ENCODE results near the gene AGRN.

The AGRN gene

DNA sequence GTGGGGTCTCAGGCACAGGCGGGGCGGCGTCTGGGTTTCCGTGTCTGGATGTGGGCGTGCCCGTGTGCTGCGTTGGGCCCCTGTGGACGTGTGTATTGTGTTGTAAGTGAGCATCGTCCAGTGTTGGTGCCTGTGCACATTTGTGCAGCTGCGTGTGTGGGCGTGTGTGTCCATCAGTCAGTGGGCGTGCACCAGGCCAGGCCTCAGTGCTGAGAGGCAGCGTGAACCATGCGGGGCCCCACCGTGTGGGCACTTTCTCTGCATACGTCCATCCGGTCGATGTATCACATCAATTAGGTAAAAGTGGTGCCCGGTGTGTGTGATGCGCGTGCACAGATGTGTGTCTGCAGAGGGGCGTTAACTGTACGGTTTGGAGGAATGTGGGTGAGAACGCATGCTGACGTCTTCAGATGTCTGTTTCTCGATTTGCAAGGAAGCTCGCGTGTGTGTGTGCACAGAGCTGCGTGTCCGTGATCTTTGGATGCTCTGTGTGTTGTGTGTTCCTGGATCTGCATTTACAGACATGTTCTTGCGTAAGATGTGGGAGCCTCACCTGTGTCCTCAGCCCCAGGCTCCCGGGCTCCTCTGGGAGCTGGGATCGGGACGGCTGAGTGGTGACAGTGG lies 24.6 kb downstream of the AGRN start (continued):
- TF ChIP-seq BACH2 (CRISPR knock-in tag; IDR thresholded peaks at IDR 0.05; ENCODE audit: borderline replicate concordance) (no peak), CSRNP3 (CRISPR knock-in tag; IDR thresholded peaks at IDR 0.05) (no peak), ZFP3 (CRISPR knock-in tag; IDR thresholded peaks at IDR 0.05) (no peak), PPARA (CRISPR knock-in tag; IDR thresholded peaks at IDR 0.05; ENCODE audit: borderline replicate concordance) (no peak), RARB (CRISPR knock-in tag; IDR thresholded peaks at IDR 0.05) (no peak)

DNA sequence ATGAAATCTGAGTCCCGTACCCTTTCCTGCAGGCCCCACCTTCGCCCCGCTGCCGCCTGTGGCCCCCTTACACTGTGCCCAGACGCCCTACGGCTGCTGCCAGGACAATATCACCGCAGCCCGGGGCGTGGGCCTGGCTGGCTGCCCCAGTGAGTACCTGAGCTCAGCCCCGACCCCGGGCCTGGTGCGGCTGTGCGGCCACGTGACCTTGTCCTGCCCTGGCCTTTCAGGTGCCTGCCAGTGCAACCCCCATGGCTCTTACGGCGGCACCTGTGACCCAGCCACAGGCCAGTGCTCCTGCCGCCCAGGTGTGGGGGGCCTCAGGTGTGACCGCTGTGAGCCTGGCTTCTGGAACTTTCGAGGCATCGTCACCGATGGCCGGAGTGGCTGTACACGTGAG lies 25.2 kb downstream of the AGRN start:
- ATAC-seq: no peak
- TF ChIP-seq PPARA (CRISPR knock-in tag; IDR thresholded peaks at IDR 0.05; ENCODE audit: borderline replicate concordance) (no peak), ARNTL (CRISPR knock-in tag; IDR thresholded peaks at IDR 0.05; ENCODE audit: borderline replicate concordance, low read depth) (no peak), POU6F1 (CRISPR knock-in tag; IDR thresholded peaks at IDR 0.05; ENCODE audit: borderline replicate concordance, low read depth) (no peak), RARB (CRISPR knock-in tag; IDR thresholded peaks at IDR 0.05) (no peak), ZNF70 (CRISPR knock-in tag; IDR thresholded peaks at IDR 0.05) (no peak), CSRNP3 (CRISPR knock-in tag; IDR thresholded peaks at IDR 0.05) (no peak), ZC3H10 (CRISPR knock-in tag; IDR thresholded peaks at IDR 0.05) (no peak), BACH2 (CRISPR knock-in tag; IDR thresholded peaks at IDR 0.05; ENCODE audit: borderline replicate concordance) (no peak), GLIS3 (CRISPR knock-in tag; IDR thresholded peaks at IDR 0.05) (no peak), CSDC2 (CRISPR knock-in tag; IDR thresholded peaks at IDR 0.05) (no peak), ZFP30 (CRISPR knock-in tag; IDR thresholded peaks at IDR 0.05) (no peak), SNAI2 (CRISPR knock-in tag; IDR thresholded peaks at IDR 0.05) (no peak)
- TF ChIP-seq, protein P1, sequence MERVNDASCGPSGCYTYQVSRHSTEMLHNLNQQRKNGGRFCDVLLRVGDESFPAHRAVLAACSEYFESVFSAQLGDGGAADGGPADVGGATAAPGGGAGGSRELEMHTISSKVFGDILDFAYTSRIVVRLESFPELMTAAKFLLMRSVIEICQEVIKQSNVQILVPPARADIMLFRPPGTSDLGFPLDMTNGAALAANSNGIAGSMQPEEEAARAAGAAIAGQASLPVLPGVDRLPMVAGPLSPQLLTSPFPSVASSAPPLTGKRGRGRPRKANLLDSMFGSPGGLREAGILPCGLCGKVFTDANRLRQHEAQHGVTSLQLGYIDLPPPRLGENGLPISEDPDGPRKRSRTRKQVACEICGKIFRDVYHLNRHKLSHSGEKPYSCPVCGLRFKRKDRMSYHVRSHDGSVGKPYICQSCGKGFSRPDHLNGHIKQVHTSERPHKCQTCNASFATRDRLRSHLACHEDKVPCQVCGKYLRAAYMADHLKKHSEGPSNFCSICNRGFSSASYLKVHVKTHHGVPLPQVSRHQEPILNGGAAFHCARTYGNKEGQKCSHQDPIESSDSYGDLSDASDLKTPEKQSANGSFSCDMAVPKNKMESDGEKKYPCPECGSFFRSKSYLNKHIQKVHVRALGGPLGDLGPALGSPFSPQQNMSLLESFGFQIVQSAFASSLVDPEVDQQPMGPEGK (CRISPR knock-in tag; IDR thresholded peaks at IDR 0.05; ENCODE audit: borderline replicate concordance): no peak
- TF ChIP-seq, protein P2, sequence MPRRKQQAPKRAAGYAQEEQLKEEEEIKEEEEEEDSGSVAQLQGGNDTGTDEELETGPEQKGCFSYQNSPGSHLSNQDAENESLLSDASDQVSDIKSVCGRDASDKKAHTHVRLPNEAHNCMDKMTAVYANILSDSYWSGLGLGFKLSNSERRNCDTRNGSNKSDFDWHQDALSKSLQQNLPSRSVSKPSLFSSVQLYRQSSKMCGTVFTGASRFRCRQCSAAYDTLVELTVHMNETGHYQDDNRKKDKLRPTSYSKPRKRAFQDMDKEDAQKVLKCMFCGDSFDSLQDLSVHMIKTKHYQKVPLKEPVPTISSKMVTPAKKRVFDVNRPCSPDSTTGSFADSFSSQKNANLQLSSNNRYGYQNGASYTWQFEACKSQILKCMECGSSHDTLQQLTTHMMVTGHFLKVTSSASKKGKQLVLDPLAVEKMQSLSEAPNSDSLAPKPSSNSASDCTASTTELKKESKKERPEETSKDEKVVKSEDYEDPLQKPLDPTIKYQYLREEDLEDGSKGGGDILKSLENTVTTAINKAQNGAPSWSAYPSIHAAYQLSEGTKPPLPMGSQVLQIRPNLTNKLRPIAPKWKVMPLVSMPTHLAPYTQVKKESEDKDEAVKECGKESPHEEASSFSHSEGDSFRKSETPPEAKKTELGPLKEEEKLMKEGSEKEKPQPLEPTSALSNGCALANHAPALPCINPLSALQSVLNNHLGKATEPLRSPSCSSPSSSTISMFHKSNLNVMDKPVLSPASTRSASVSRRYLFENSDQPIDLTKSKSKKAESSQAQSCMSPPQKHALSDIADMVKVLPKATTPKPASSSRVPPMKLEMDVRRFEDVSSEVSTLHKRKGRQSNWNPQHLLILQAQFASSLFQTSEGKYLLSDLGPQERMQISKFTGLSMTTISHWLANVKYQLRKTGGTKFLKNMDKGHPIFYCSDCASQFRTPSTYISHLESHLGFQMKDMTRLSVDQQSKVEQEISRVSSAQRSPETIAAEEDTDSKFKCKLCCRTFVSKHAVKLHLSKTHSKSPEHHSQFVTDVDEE (CRISPR knock-in tag; IDR thresholded peaks at IDR 0.05): no peak

DNA sequence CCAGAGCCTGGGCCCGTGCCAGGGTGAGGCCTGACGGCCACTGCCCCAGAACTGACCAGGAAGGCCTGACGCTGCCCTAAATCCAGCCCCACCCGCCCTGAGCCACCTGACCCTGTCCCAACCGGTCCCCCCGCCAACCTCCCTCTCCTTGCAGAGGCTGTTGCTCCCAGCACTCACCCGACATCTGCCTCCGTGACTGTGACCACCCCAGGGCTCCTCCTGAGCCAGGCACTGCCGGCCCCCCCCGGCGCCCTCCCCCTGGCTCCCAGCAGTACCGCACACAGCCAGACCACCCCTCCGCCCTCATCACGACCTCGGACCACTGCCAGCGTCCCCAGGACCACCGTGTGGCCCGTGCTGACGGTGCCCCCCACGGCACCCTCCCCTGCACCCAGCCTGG lies 26.3 kb downstream of the AGRN start:
- ATAC-seq: no peak
- TF ChIP-seq BACH2 (CRISPR knock-in tag; IDR thresholded peaks at IDR 0.05; ENCODE audit: borderline replicate concordance) (no peak), ZNF70 (CRISPR knock-in tag; IDR thresholded peaks at IDR 0.05) (no peak), TCF4 (CRISPR knock-in tag; IDR thresholded peaks at IDR 0.05; ENCODE audit: borderline replicate concordance) (no peak), OSR1 (CRISPR knock-in tag; IDR thresholded peaks at IDR 0.05) (no peak), PPARA (CRISPR knock-in tag; IDR thresholded peaks at IDR 0.05; ENCODE audit: borderline replicate concordance) (no peak), POU6F1 (CRISPR knock-in tag; IDR thresholded peaks at IDR 0.05; ENCODE audit: borderline replicate concordance, low read depth) (no peak), ZNF8 (CRISPR knock-in tag; IDR thresholded peaks at IDR 0.05) (no peak), ZNF565 (CRISPR knock-in tag; conservative IDR thresholded peaks at IDR 0.05; ENCODE audit: low read depth) (no peak), ZFP30 (CRISPR knock-in tag; IDR thresholded peaks at IDR 0.05) (no peak), CSRNP3 (CRISPR knock-in tag; IDR thresholded peaks at IDR 0.05) (no peak), ZFP3 (CRISPR knock-in tag; IDR thresholded peaks at IDR 0.05) (no peak), CREB5 (CRISPR knock-in tag; IDR thresholded peaks at IDR 0.05; ENCODE audit: low read depth) (no peak), RARB (CRISPR knock-in tag; IDR thresholded peaks at IDR 0.05) (no peak), GLIS3 (CRISPR knock-in tag; IDR thresholded peaks at IDR 0.05) (no peak), TOX (CRISPR knock-in tag; IDR thresholded peaks at IDR 0.05; ENCODE audit: borderline replicate concordance) (no peak), ISL1 (CRISPR knock-in tag; IDR thresholded peaks at IDR 0.05) (no peak), ARNTL (CRISPR knock-in tag; IDR thresholded peaks at IDR 0.05; ENCODE audit: borderline replicate concordance, low read depth) (no peak), CSDC2 (CRISPR knock-in tag; IDR thresholded peaks at IDR 0.05) (no peak), SNAI2 (CRISPR knock-in tag; IDR thresholded peaks at IDR 0.05) (no peak)

All from SK-N-SH treated with all-trans-retinoic acid at 6 μM for 48 hours (cell line).